Duodenal mucosa (tissue), 2 donors: Measurements from ENCODE around the gene BATF3.
"Not testable (repeated sequence)": the region's sequence is repeated elsewhere in the genome, so short reads cannot be mapped to it uniquely, and the experiment has no call there.

ENCODE experiments used
- H3K27ac ChIP-seq: one replicate; pipeline ENCODE4 v1.7.0; 2013; ENCODE audit warnings: low read depth, low read length
- H3K27me3 ChIP-seq, 2 donors: one replicate each; pipeline ENCODE4 v1.7.0; 2013; ENCODE audit warnings: low read length in 2 of 2, control low read depth in 1 of 2; ENCODE audit not compliant: insufficient read depth in 2 of 2, control insufficient read depth in 1 of 2
- H3K36me3 ChIP-seq, 2 donors: one replicate each; pipeline ENCODE4 v1.7.0; 2013; ENCODE audit warnings: low read length in 2 of 2, control low read depth in 1 of 2; ENCODE audit not compliant: insufficient read depth in 2 of 2, control insufficient read depth in 1 of 2
- H3K4me1 ChIP-seq, 2 donors: one replicate each; pipeline ENCODE4 v1.7.0; 2013; ENCODE audit warnings: low read length in 2 of 2, control low read depth in 1 of 2; ENCODE audit not compliant: insufficient read depth in 2 of 2, control insufficient read depth in 1 of 2
- H3K4me3 ChIP-seq, 2 donors: one replicate each; pipeline ENCODE4 v1.7.0; 2013; ENCODE audit warnings: low read length in 2 of 2, low read depth in 1 of 2
- H3K9ac ChIP-seq, 2 donors: one replicate each; pipeline ENCODE4 v1.7.0; 2013; ENCODE audit warnings: low read length in 2 of 2, low read depth in 1 of 2
- H3K9me3 ChIP-seq, 2 donors: one replicate each; pipeline ENCODE4 v1.7.0; 2013; ENCODE audit warnings: low read length in 2 of 2, control low read depth in 1 of 2; ENCODE audit not compliant: control insufficient read depth in 1 of 2

BATF3 gene

GRCh38 chr1:212724679-212725078, 25.0 kb upstream of the BATF3 start:
- H3K4me3 ChIP-seq, H3K27ac ChIP-seq, H3K9me3 ChIP-seq, H3K9ac ChIP-seq, H3K27me3 ChIP-seq, H3K36me3 ChIP-seq: not testable (repeated sequence)
- H3K4me1 ChIP-seq: peaks cover 8 to 21% of the 10 kb centered on the region in 2 donors

GRCh38 chr1:212722270-212722957, 22.8 kb upstream of the BATF3 start:
- H3K36me3 ChIP-seq: no peaks in the 10 kb centered on the region
- H3K27me3 ChIP-seq: no peaks in the 10 kb centered on the region
- no peak overlapping the region for H3K9ac ChIP-seq
- peaks cover 0 to 3% of the 10 kb centered on the region in 2 donors for H3K9me3 ChIP-seq
- no peaks in the 10 kb centered on the region for H3K4me1 ChIP-seq
- H3K27ac ChIP-seq: no peak overlapping the region
- no peak overlapping the region for H3K4me3 ChIP-seq

DNA sequence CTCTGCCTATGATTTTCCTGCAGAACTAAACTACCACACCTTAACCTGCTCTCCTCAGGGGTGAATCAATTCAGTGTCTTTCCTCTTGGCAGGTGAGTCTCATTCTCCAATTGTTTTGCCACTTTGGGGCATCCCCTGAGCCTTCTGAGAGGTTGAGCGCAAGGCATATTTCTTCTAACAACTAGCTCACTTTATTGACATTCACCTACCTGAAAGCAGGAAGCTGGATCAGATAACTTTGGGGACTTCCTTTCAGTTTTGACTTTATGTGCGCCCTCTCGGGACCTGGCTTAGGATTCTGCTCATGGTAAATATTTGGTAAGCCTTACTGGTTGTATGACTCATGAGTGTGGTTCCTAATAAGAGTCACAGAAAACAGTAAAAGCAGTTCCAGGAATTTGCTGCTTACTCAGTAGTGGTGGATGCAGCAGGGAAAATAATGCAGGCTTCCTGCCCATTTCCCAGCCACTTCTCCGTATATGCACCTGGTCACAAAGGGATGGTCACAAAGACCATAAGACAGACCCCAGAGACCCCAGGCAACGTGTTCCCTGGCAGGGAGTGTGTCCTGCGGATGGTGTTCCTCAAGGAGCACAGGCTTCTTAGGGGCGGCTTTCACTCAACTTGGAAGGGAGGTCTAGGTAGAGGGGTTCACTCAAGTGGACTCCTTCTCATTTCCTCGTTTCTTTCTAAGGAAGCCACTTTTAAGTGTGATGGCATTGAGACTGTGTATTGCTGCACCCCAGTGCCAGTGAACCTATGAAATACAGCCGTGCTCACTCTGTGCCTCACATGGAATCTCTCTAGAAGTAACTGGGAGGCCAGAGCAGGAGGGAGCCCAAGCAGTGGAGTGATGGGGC, 22.0 kb upstream of the BATF3 start:
- Histone ChIP-seq H3K27ac (no peak overlapping the region), H3K4me3 (no peak overlapping the region)

DNA sequence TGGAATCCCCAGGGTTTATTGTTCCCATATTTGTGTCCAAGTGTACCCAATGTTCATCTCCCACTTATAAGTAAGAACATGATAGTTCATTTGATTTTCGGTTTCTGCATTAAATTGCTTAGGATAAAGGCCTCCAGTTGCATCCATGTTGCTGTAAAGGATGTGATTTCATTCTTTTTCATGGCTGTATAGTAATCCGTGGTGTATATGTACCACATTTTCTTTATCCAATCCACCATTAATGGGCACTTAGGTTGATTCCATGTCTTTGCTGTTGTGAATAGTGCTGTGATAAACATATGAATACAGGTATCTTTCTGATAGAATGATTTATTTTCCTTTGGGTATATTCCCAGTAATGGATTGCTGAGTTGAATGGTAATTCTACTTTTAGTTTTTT, 20.0 kb upstream of the BATF3 start:
- H3K27ac ChIP-seq: no peak overlapping the region
- no peaks in the 10 kb centered on the region for H3K4me1 ChIP-seq
- no peaks in the 10 kb centered on the region for H3K36me3 ChIP-seq
- H3K9ac ChIP-seq: no peak overlapping the region
- H3K27me3 ChIP-seq: no peaks in the 10 kb centered on the region
- peaks cover 0 to 3% of the 10 kb centered on the region in 2 donors for H3K9me3 ChIP-seq
- H3K4me3 ChIP-seq: no peak overlapping the region

More for the DNA sequence above, 22.0 kb upstream of the BATF3 start:
- Histone ChIP-seq H3K9ac (no peak overlapping the region), H3K4me1 (no peaks in the 10 kb centered on the region), H3K36me3 (no peaks in the 10 kb centered on the region), H3K27me3 (no peaks in the 10 kb centered on the region), H3K9me3 (peaks cover 0 to 3% of the 10 kb centered on the region in 2 donors)

- H3K4me3 ChIP-seq: no peak overlapping the region
- no peaks in the 10 kb centered on the region for H3K36me3 ChIP-seq
- H3K4me1 ChIP-seq: no peaks in the 10 kb centered on the region
- H3K27me3 ChIP-seq: no peaks in the 10 kb centered on the region
- no peak overlapping the region for H3K9ac ChIP-seq
- peaks cover 0 to 3% of the 10 kb centered on the region in 2 donors for H3K9me3 ChIP-seq
- H3K27ac ChIP-seq: no peak overlapping the region
Observed at GRCh38 chr1:212718499-212718898, 18.9 kb upstream of the BATF3 start.

DNA sequence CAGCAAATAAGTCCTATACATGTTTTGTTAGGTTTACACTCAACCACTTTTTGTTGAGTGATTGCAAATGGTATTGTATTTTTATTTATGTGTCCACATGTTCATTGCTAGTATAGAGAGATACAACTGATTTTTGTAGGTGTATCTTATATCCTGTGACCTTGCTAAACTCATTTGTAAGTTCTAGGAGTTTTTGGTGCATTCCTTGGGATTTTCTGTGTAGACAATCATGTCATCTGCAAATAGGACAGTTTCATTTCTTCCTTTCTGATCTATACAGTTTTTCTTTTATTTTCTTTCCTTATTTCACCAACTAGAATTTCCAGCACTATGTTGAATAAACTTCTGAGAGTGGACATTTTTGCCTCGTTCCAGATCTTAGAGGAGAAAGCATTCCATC, 16.5 kb upstream of the BATF3 start:
- no peak overlapping the region for H3K9ac ChIP-seq
- no peak overlapping the region for H3K27ac ChIP-seq
- H3K9me3 ChIP-seq: peaks cover 0 to 3% of the 10 kb centered on the region in 2 donors
- H3K27me3 ChIP-seq: no peaks in the 10 kb centered on the region
- H3K4me1 ChIP-seq: no peaks in the 10 kb centered on the region
- H3K4me3 ChIP-seq: no peak overlapping the region
- no peaks in the 10 kb centered on the region for H3K36me3 ChIP-seq

- Histone ChIP-seq H3K4me3 (no peak overlapping the region), H3K27me3 (no peaks in the 10 kb centered on the region), H3K27ac (no peak overlapping the region), H3K9me3 (no peaks in the 10 kb centered on the region), H3K9ac (no peak overlapping the region), H3K36me3 (no peaks in the 10 kb centered on the region), H3K4me1 (no peaks in the 10 kb centered on the region)
Observed at GRCh38 chr1:212713465-212714136, 14.0 kb upstream of the BATF3 start.

DNA sequence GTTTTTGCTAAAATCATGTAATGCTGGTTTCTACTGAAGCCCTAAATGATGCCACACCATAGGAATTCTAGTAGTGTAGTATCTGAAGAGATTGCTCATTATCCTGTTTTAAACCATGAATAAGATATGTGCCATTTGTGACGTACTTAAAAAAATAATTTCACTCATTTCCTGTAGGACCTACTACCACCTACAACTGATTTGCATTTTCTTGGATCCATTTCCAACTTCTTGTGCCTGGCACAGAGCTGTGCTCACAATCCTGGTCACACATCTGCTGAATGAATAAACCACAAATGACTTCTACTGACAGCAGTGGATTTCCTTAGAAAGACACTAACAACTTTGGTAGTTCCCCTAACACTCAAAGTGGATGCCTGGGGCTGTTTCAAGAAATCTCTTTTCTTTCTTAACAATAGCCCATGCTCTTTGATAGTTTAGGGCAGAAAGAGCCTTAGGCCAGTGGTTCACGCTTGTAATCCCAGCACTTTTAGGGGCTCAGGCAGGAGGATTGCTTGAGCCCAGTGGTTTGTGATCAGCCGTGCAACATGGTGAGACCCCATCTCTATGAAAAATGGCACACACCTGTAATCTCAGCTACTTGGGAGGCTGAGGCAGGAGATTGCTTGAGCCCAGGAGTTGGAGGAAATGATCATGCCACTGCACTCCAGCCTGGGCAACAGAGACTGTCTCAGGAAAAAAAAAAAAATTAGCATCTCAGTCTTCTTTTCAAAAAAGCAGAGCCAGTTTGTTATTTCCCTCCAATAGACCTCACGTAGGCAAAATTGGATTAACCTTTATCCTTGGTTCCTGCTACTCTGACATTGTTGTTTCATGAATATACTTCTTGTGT, 13.0 kb upstream of the BATF3 start:
- Histone ChIP-seq H3K36me3 (no peaks in the 10 kb centered on the region), H3K27me3 (no peaks in the 10 kb centered on the region), H3K27ac (no peak overlapping the region)

GRCh38 chr1:212711974-212712373, 12.3 kb upstream of the BATF3 start:
- not testable (repeated sequence) for H3K4me3 ChIP-seq, H3K9ac ChIP-seq, H3K27ac ChIP-seq, H3K27me3 ChIP-seq, H3K4me1 ChIP-seq, H3K36me3 ChIP-seq, H3K9me3 ChIP-seq

More for the DNA sequence above, 13.0 kb upstream of the BATF3 start:
- Histone ChIP-seq H3K9me3 (no peaks in the 10 kb centered on the region), H3K4me1 (no peaks in the 10 kb centered on the region), H3K4me3 (no peak overlapping the region), H3K9ac (no peak overlapping the region)
